Choroid plexus epithelial cell (primary cell): ENCODE data around the gene OLFML2A.

Source experiments
- DNase-seq: peaks from one replicate; pipeline ENCODE4 v3.0.0-alpha.2; 2010; ENCODE audit warnings: low read depth
- H3K4me3 ChIP-seq: 2 replicates; pipeline ENCODE4 v1.5.1; 2011; ENCODE audit warnings: low read depth, mild to moderate bottlenecking, control low read depth, low read length, moderate library complexity
- CTCF ChIP-seq: conservative IDR thresholded peaks from 2 replicates; pipeline ENCODE4 v1.5.1; 2011; ENCODE audit warnings: low read depth, mild to moderate bottlenecking, control low read depth, inconsistent platforms, low read length, moderate library complexity

Gene OLFML2A

GRCh38 chr9:124754289-124754688 is 22.6 kb upstream of the OLFML2A start:
- TF ChIP-seq CTCF: peak; percentile 86
- H3K4me3 ChIP-seq: no peak overlapping the region
- peak; percentile 71 for DNase-seq

- DNase-seq: no peak
- H3K4me3 ChIP-seq: no peak overlapping the region
- TF ChIP-seq CTCF: no peak
Observed at GRCh38 chr9:124755061-124755460, 21.9 kb upstream of the OLFML2A start.

- no peak overlapping the region for H3K4me3 ChIP-seq
- no peak for DNase-seq
- no peak for TF ChIP-seq CTCF
Observed at GRCh38 chr9:124756011-124756410, 20.9 kb upstream of the OLFML2A start.

GRCh38 chr9:124757616-124758015 is 19.3 kb upstream of the OLFML2A start:
- H3K4me3 ChIP-seq: no peak overlapping the region
- no peak for DNase-seq
- no peak for TF ChIP-seq CTCF

GRCh38 chr9:124758061-124758460 is 18.9 kb upstream of the OLFML2A start:
- H3K4me3 ChIP-seq: no peak overlapping the region
- no peak for TF ChIP-seq CTCF
- no peak for DNase-seq

GRCh38 chr9:124758691-124759090 is 18.2 kb upstream of the OLFML2A start:
- no peak for DNase-seq
- no peak for TF ChIP-seq CTCF
- no peak overlapping the region for H3K4me3 ChIP-seq

- no peak overlapping the region for H3K4me3 ChIP-seq
- DNase-seq: no peak
- no peak for TF ChIP-seq CTCF
Observed at GRCh38 chr9:124759327-124759726, 17.6 kb upstream of the OLFML2A start.
